ENCODE results near the gene USP36. TPM values are rescaled to one million over a fixed set of nuclear protein-coding genes. Genes with fewer than 3 reads are reported as not detected.
"Not testable (repeated sequence)": the region's sequence is repeated elsewhere in the genome, so short reads cannot be mapped to it uniquely, and the experiment has no call there.

Gene USP36
- total and polyA plus RNA-seq, 4 donors = 22.2 to 61.5 (median 44.9) TPM

DNA sequence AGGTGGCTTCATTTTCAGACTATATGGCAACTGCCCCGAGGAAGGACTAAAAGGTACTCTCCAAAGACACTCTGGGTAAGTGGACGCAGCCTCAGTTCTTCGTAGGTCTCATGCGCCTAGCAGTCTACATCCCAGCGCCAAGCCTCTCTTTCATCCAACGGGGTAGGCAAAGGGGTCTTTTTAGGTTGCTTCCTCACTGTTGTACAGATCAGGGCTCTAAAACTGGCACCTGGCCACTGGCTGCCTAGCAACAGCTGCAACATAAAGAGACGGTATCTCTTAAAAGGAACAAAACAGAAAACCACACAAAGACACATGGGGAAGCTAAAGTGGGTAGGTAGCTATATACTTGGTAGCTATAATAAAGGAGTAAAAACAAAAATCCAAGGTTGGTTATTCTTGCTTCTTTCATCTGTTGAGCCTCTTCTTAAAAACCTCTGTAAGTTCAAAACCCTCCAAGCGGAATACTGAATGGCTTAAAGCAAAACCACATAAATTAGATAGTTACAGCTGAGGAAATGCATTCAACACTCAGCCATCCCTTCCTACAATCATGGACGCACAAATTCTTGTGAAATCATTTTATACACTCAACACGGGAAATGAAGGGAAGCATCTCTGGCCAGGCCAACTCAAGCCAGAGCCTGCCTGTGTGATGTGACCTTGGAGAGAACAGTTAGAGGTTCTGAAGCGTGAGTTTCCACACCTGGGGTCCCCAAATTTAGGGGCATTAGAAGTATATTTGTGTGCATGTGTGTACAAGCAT lies 81.2 kb downstream of the USP36 start:
- Histone ChIP-seq H3K4me1 (ENCODE audit: control insufficient read depth in 5 of 5, insufficient read depth in 5 of 5, low read length in 5 of 5) (peaks cover 0 to 22% (median 18%) of the 10 kb centered on the region in 5 donors), H3K9me3 (ENCODE audit: control insufficient read depth in 4 of 4, insufficient read depth in 3 of 4, low read length in 3 of 4) (no peaks in the 10 kb centered on the region), H3K4me3 (no peak overlapping the region), H3K27ac (ENCODE audit: low read depth in 1 of 2, low read length in 1 of 2) (peak overlapping the region; percentile 18 to 80), H3K9ac (ENCODE audit: insufficient read depth in 1 of 2, low read length in 2 of 2) (peak overlapping the region in 1 of 2 donors; percentile 54), H3K36me3 (ENCODE audit: control insufficient read depth in 4 of 4, insufficient read depth in 4 of 4, low read length in 4 of 4) (no peaks in the 10 kb centered on the region), H3K27me3 (ENCODE audit: control insufficient read depth in 3 of 3, insufficient read depth in 3 of 3, low read length in 2 of 3) (no peaks in the 10 kb centered on the region)
- TF ChIP-seq, protein P1, sequence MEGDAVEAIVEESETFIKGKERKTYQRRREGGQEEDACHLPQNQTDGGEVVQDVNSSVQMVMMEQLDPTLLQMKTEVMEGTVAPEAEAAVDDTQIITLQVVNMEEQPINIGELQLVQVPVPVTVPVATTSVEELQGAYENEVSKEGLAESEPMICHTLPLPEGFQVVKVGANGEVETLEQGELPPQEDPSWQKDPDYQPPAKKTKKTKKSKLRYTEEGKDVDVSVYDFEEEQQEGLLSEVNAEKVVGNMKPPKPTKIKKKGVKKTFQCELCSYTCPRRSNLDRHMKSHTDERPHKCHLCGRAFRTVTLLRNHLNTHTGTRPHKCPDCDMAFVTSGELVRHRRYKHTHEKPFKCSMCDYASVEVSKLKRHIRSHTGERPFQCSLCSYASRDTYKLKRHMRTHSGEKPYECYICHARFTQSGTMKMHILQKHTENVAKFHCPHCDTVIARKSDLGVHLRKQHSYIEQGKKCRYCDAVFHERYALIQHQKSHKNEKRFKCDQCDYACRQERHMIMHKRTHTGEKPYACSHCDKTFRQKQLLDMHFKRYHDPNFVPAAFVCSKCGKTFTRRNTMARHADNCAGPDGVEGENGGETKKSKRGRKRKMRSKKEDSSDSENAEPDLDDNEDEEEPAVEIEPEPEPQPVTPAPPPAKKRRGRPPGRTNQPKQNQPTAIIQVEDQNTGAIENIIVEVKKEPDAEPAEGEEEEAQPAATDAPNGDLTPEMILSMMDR (IDR thresholded peaks at IDR 0.05; ENCODE audit: control extremely low read depth, extremely low read depth) = no peak
- WGBS, 2 donors = 31 to 54% methylated on average over 11 of the region's 11 CpGs
- DNase-seq (peak; percentile 88 to 94 (median 92)), ATAC-seq (ENCODE audit: insufficient read depth, low FRiP score) (no peak)

DNA sequence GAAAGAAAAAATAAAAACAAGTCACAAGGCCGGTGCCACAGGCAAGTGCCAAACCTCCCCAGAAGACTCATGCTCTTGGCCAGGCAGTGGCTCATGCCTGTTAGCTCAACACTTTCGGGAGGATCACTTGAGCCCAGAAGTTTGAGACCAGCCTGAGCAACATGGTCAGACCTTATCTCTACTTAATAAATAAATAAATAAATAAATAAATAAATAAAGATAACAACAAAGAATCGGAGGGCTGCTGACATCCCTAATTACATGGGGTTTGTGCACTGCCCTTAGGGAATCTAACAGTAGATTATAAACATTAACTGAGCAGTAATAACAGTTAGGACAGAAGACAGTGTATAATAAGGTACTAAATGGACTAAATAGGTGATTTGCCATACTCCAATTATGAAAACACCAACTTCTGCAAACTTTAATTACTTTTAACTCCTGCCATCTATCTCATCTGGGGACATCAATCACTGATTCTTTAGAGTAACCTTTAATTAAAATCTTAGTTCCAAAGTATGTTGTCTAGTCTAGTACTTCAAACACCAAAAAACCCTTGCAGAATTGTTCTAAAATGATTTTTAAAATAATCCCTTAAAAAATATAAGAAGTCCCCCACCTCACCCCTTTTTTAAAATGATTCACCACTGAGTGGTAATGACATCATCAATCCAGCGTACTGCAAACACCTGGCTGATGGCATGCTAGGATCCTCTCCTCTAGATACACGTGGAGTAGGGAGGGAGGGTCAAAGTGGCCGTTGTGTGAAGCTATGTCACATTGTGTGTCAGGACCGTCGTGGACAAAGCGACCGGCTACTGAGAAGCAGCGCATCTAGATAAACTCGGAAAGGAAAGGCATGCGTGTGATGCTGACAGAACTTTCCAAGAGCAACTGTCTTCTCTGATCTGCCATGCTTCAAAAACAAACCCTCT lies 87.0 kb downstream of the USP36 start:
- peaks cover 0 to 8% (median 2%) of the 10 kb centered on the region in 5 donors for H3K4me1 ChIP-seq (ENCODE audit: control insufficient read depth in 5 of 5, insufficient read depth in 5 of 5, low read length in 5 of 5)
- ATAC-seq (ENCODE audit: insufficient read depth, low FRiP score) (no peak), DNase-seq (no peak)
- TF ChIP-seq, protein P1 (IDR thresholded peaks at IDR 0.05; ENCODE audit: control extremely low read depth, extremely low read depth) = no peak
- WGBS, 2 donors = 85% methylated on average over 13 of the region's 13 CpGs
- H3K4me3 ChIP-seq = no peak overlapping the region
- H3K9ac ChIP-seq (ENCODE audit: insufficient read depth in 1 of 2, low read length in 2 of 2) = no peak overlapping the region
- H3K36me3 ChIP-seq (ENCODE audit: control insufficient read depth in 4 of 4, insufficient read depth in 4 of 4, low read length in 4 of 4) = no peaks in the 10 kb centered on the region
- no peaks in the 10 kb centered on the region for H3K27me3 ChIP-seq (ENCODE audit: control insufficient read depth in 3 of 3, insufficient read depth in 3 of 3, low read length in 2 of 3)
- H3K9me3 ChIP-seq (ENCODE audit: control insufficient read depth in 4 of 4, insufficient read depth in 3 of 4, low read length in 3 of 4) = no peaks in the 10 kb centered on the region
- H3K27ac ChIP-seq (ENCODE audit: low read depth in 1 of 2, low read length in 1 of 2) = no peak overlapping the region

DNA sequence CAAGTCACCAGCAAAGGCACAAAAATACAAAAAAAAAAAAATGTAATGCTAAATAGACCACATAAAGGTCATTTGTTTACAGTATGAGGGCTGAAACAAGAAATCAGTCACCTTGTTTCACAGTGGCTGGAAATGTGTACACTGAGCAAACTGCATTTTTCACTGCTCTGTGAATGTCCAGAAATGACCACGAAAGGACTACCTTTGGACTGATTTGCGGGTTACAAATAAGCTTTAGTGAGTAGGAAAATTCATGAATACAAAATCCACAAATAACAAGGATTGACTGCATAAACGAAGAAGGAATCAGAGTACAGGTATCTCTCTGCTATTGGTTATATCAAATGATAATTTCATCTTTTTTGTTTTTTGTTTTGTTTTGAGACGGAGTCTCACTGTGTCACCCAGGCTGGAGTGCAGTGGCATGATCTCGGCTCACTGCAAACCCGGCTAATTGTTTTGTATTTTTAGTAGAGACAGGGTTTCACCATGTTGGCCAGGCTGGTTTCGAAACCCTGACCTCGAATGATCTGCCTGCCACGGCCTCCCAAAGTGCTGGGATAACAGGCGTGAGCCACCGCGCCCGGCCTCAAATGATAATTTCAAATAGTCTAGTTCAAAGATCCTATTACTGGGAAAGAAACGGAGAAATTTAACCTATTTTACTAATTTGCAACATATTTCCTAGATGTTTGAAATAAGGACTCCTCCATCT lies 89.0 kb downstream of the USP36 start:
- TF ChIP-seq, protein P1 (IDR thresholded peaks at IDR 0.05; ENCODE audit: control extremely low read depth, extremely low read depth) = no peak
- WGBS, 2 donors = 72 to 82% methylated on average over 14 of the region's 14 CpGs
- H3K9ac ChIP-seq (ENCODE audit: insufficient read depth in 1 of 2, low read length in 2 of 2) = no peak overlapping the region
- no peaks in the 10 kb centered on the region for H3K36me3 ChIP-seq (ENCODE audit: control insufficient read depth in 4 of 4, insufficient read depth in 4 of 4, low read length in 4 of 4)
- ATAC-seq (ENCODE audit: insufficient read depth, low FRiP score) = no peak
- H3K4me3 ChIP-seq = no peak overlapping the region
- no peaks in the 10 kb centered on the region for H3K27me3 ChIP-seq (ENCODE audit: control insufficient read depth in 3 of 3, insufficient read depth in 3 of 3, low read length in 2 of 3)
- DNase-seq = no peak
- H3K9me3 ChIP-seq (ENCODE audit: control insufficient read depth in 4 of 4, insufficient read depth in 3 of 4, low read length in 3 of 4) = no peaks in the 10 kb centered on the region
- H3K27ac ChIP-seq (ENCODE audit: low read depth in 1 of 2, low read length in 1 of 2) = no peak overlapping the region
- peaks cover 0 to 15% (median 3%) of the 10 kb centered on the region in 5 donors for H3K4me1 ChIP-seq (ENCODE audit: control insufficient read depth in 5 of 5, insufficient read depth in 5 of 5, low read length in 5 of 5)

DNA sequence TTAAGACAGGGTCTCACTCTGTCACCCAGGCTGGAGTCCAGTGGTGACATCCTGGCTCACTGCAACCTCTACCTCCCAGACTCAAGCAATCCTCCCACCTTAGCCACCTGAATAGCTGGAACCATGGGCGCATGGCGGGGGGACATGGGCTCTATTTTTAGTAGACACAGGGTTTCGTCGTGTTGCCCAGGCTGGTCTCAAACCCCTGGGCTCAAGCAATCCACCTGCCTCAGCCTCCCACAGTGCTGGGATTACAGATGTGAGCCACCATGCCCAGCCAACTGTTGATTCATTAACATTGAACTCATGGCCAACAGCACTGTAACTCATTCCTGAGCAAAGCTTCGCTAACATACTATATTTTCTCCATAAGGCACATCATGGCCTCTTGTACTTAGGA lies 89.6 kb downstream of the USP36 start:
- H3K4me1 ChIP-seq (ENCODE audit: control insufficient read depth in 5 of 5, insufficient read depth in 5 of 5, low read length in 5 of 5) = peaks cover 0 to 17% (median 3%) of the 10 kb centered on the region in 5 donors
- H3K36me3 ChIP-seq (ENCODE audit: control insufficient read depth in 4 of 4, insufficient read depth in 4 of 4, low read length in 4 of 4); H3K9ac ChIP-seq (ENCODE audit: insufficient read depth in 1 of 2, low read length in 2 of 2); H3K9me3 ChIP-seq (ENCODE audit: control insufficient read depth in 4 of 4, insufficient read depth in 3 of 4, low read length in 3 of 4); H3K27me3 ChIP-seq (ENCODE audit: control insufficient read depth in 3 of 3, insufficient read depth in 3 of 3, low read length in 2 of 3); H3K27ac ChIP-seq (ENCODE audit: low read depth in 1 of 2, low read length in 1 of 2); ATAC-seq (ENCODE audit: insufficient read depth, low FRiP score); H3K4me3 ChIP-seq; DNase-seq: not testable (repeated sequence)
- 97 to 100% methylated on average over 5 of the region's 5 CpGs for WGBS, 2 donors
